ENCODE results near the gene TSHR. TPM values are rescaled to one million over a fixed set of nuclear protein-coding genes. Genes with fewer than 3 reads are reported as not detected.
A peak's percentile ranks its signal among the peaks of the same experiment; 100 is the strongest.

The TSHR gene
- total RNA-seq, 3 donors from 2014 or later = 0.60 TPM; not detected in 2

- TF ChIP-seq CTCF (IDR thresholded peaks at IDR 0.05) = peak; percentile 43
- H3K4me1 ChIP-seq (ENCODE audit: low read depth) = peaks cover 18% of the 10 kb centered on the region
- H3K36me3 ChIP-seq (ENCODE audit: low read depth) = no peaks in the 10 kb centered on the region
- ATAC-seq (peak; percentile 90), DNase-seq (peak; percentile 76 to 86 (median 81))
- no peak overlapping the region for H3K4me3 ChIP-seq
- no peaks in the 10 kb centered on the region for H3K9me3 ChIP-seq
- intact Hi-C loops (cut with DNase I, micrococcal nuclease) = loop anchor here (1.0 to 2.0 kb wide), 2 partner anchors 32 to 33 kb away; no protein-coding TSS in a partner anchor
Measured at GRCh38 chr14:80954687-80955299, 628 bp upstream of the TSHR start.

- ATAC-seq (no peak), DNase-seq (no peak)
- H3K4me1 ChIP-seq (ENCODE audit: low read depth) = peaks cover 21% of the 10 kb centered on the region
- TF ChIP-seq CTCF (IDR thresholded peaks at IDR 0.05) = no peak
- H3K36me3 ChIP-seq (ENCODE audit: low read depth) = no peaks in the 10 kb centered on the region
- intact Hi-C loops (cut with DNase I, micrococcal nuclease) = no loop called here
- H3K9me3 ChIP-seq = no peaks in the 10 kb centered on the region
- no peak overlapping the region for H3K4me3 ChIP-seq
Measured at GRCh38 chr14:80956102-80956501, 681 bp downstream of the TSHR start.

GRCh38 chr14:80956922-80957321 lies 1.5 kb downstream of the TSHR start:
- no peak for TF ChIP-seq CTCF (IDR thresholded peaks at IDR 0.05)
- Histone ChIP-seq H3K36me3 (ENCODE audit: low read depth) (no peaks in the 10 kb centered on the region), H3K4me3 (no peak overlapping the region), H3K9me3 (no peaks in the 10 kb centered on the region), H3K4me1 (ENCODE audit: low read depth) (peaks cover 21% of the 10 kb centered on the region)
- ATAC-seq = no peak
- intact Hi-C loops (cut with DNase I, micrococcal nuclease) = no loop called here
- peak in 1 of 3 donors; percentile 15 for DNase-seq

- intact Hi-C loops (cut with DNase I, micrococcal nuclease) = no loop called here
- no peaks in the 10 kb centered on the region for H3K9me3 ChIP-seq
- H3K4me1 ChIP-seq (ENCODE audit: low read depth) = peaks cover 21% of the 10 kb centered on the region
- TF ChIP-seq CTCF (IDR thresholded peaks at IDR 0.05) = no peak
- DNase-seq (no peak), ATAC-seq (no peak)
- H3K36me3 ChIP-seq (ENCODE audit: low read depth) = no peaks in the 10 kb centered on the region
- no peak overlapping the region for H3K4me3 ChIP-seq
Measured at GRCh38 chr14:80957613-80958012, 2.2 kb downstream of the TSHR start.

GRCh38 chr14:80958226-80958625 lies 2.8 kb downstream of the TSHR start:
- intact Hi-C loops (cut with DNase I, micrococcal nuclease) = no loop called here
- no peaks in the 10 kb centered on the region for H3K36me3 ChIP-seq (ENCODE audit: low read depth)
- DNase-seq (no peak), ATAC-seq (no peak)
- no peak for TF ChIP-seq CTCF (IDR thresholded peaks at IDR 0.05)
- H3K4me3 ChIP-seq = no peak overlapping the region
- H3K9me3 ChIP-seq = no peaks in the 10 kb centered on the region
- H3K4me1 ChIP-seq (ENCODE audit: low read depth) = peaks cover 21% of the 10 kb centered on the region

GRCh38 chr14:80958939-80959338 lies 3.5 kb downstream of the TSHR start:
- H3K9me3 ChIP-seq = no peaks in the 10 kb centered on the region
- H3K4me1 ChIP-seq (ENCODE audit: low read depth) = peaks cover 21% of the 10 kb centered on the region
- H3K4me3 ChIP-seq = no peak overlapping the region
- DNase-seq = no peak
- intact Hi-C loops (cut with DNase I, micrococcal nuclease) = no loop called here
- H3K36me3 ChIP-seq (ENCODE audit: low read depth) = no peaks in the 10 kb centered on the region
- no peak for ATAC-seq
- no peak for TF ChIP-seq CTCF (IDR thresholded peaks at IDR 0.05)

Data from mucosa of descending colon (tissue), 3 donors.